Limb (tissue), 2 donors: ENCODE data around the gene TAGLN.
A peak's percentile ranks its signal among the peaks of the same experiment; 100 is the strongest.
"Not testable (repeated sequence)": the region's sequence is repeated elsewhere in the genome, so short reads cannot be mapped to it uniquely, and the experiment has no call there.

ENCODE experiments used
- DNase-seq, 2 donors: peaks; one replicate each; pipeline ENCODE4 v3.0.0-alpha.2; 2016; ENCODE audit errors: extremely low spot score in 2 of 2

TAGLN gene

DNA sequence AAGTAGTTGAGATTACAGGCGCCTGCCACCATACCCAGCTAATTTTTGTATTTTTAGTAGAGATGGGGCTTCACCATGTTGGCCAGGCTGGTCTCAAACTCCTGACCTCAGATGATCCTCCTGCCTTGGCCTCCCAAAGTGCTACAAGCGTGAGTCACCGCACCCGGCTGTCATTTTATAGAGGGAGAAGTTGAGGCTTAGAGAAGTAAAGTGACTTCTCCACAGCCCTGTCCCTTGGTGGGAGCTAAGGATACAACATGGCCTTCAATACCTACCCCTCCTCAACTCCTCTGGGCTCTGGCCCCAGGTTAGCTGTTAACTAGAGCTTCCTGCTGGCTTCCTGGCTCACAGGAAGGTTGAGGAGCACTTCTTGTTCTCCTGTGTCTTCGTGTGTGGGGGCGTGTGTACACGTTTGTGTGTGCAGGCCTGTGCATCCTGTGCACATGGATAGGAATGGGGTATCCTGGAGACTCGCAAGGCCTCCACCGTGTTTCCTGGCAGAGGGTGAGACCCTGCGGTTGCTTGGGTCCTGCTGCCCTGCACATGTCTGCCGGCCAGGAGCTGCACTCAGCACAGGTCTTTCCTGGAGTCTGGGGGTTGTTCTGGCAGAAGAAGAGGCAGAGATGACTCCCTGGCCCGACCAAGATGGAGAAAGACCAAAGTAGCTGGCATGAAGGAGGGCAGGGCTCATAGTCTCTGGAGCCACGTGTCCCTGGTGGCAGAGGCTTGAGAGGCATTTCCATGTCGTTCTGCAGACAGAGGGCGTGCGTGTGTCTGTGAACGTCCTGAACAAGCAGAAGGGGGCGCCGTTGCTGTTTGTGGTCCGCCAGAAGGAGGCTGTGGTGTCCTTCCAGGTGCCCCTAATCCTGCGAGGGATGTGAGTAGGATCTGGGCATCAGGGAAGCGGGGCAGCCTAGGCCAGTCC is 18.2 kb upstream of the TAGLN start:
- peak in 1 of 2 donors; percentile 55 for DNase-seq

DNA sequence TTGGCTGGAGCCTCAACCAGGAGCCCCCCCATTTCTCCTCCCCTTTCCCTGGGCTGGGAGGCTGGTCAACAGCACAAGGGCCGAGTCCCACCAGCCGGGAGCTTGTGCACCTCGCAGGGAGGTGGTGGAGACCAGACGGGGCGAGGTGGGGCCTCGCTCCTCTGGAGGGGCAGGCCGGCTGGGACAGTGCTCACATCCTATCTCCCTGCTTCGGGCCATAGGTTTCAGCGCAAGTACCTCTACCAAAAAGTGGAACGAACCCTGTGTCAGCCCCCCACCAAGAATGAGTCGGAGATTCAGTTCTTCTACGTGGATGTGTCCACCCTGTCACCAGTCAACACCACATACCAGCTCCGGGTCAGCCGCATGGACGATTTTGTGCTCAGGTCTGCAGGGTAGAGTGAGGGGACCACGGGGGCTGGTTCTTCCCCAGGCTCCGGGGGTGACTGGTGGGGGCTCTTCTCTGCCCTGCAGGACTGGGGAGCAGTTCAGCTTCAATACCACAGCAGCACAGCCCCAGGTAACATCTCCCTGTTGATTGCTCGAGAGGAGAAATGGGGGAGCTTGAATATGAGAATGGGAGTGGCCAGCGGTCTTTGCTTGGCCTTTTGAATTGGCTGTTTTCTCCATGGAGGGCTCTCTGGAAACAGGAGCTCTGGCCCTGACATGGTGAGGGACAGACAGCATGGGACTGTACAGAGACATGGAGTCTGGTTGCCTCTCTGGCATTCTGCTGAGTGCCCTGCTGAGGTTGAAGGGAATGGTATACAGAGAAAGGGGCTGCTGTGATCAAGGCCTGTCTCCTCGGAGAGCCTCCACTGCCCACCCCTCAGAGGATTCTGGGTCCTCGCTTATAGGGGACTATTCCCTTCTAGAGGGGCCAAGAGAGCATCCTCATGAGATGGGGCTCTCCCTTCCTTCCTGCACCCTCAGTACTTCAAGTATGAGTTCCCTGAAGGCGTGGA is 17.3 kb upstream of the TAGLN start:
- peak in 1 of 2 donors; percentile 20 for DNase-seq

DNA sequence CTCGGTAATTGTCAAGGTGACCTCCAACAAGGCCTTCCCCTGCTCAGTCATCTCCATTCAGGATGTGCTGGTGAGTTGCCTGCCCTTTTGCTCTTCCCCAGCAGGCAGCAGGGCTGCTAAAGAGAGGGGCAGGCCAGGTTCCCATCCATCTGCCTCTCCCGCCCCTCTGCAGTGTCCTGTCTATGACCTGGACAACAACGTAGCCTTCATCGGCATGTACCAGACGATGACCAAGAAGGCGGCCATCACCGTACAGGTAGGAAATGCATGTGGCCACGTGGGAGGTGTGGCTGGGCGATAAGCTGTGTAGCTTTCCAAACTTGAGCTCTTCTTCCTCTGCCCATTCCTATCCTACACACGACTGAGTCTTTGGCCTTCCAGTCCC is 16.6 kb upstream of the TAGLN start:
- DNase-seq, result no peak

DNA sequence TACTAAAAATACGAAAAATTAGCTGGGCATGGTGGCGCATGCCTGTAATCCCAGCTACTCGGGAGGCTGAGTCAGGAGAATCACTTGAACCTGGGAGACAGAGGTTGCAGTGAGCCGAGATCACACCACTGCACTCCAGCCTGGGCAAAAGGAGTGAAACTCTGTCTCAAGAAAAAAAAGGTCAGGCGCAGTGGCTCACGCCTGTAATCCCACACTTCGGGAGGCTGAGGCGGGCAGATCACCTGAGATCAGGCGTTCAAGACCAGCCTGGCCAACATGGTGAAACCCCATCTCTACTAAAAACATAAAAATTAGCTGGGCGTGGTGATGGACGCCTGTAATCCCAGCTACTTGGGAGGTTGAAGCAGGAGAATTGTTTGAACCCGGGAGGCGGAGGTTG is 16.0 kb upstream of the TAGLN start:
- DNase-seq, result not testable (repeated sequence)

DNA sequence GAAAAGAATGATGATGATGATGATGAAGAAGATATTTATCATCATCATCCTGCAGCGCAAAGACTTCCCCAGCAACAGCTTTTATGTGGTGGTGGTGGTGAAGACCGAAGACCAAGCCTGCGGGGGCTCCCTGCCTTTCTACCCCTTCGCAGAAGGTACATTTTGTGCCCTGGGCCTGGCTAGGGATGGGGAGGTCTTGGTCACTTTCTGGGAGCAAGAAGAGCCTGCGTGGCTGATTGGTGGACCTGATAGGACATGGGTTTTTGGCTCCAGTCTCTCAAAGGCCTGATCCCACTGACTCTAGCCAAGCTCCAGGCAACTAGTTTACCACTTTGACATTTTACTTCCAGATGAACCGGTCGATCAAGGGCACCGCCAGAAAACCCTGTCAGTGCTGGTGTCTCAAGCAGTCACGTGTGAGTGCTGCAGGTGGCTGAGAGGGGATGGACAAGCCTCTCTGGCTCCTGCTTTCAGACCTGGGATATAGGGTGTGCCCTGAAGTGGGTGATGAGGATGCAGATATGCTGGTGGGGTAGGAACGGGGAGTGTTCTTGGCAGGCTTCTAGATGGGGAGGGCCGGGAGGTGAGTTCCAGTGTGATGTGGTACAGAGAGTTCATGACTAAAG is 15.3 kb upstream of the TAGLN start:
- DNase-seq, result peak in 1 of 2 donors; percentile 23

DNA sequence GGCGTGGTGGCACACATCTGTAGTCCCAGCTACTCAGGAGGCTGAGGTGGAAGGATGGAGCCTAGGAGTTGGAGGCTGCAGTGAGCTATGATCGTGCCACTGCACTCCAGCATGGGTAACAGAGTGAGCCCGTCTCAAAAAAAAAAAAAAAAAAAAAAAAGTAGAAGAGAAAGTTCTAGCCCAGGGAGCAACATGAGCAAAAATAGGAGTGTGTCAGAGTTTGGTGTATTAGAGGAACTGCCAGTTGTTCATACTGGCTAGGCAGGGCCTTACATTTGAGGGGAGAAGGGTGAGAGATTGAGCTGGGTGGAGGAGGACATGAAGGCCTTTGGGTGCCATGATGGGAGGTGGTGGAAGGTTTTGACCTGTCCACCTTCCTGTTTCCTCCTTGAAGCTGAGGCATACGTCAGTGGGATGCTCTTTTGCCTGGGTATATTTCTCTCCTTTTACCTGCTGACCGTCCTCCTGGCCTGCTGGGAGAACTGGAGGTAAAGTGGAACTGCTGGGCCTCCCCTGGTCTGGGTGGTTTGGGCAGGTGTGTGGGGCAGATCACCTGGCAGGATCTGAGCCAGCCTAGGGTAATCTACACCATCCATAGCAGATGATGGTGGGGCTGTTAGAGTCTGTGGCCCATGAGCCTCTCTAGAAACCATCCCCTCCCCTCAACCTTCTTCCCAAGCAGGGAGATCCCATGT is 13.3 kb upstream of the TAGLN start:
- DNase-seq, result no peak

DNA sequence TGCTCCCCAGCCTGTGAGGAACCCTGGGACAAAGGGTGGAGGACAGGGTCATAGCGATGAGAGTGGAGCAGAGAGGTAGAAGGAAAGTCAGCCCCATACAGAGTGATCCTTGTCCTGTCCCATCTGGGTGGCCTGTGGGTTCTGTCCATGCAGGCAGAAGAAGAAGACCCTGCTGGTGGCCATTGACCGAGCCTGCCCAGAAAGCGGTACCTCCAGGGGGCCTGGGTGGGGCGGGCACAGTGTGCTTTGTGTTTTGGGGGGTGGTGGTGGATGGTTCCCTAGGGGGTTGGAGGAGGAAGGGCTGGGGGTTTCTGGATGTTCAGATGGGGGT is 12.8 kb upstream of the TAGLN start:
- no peak for DNase-seq

DNA sequence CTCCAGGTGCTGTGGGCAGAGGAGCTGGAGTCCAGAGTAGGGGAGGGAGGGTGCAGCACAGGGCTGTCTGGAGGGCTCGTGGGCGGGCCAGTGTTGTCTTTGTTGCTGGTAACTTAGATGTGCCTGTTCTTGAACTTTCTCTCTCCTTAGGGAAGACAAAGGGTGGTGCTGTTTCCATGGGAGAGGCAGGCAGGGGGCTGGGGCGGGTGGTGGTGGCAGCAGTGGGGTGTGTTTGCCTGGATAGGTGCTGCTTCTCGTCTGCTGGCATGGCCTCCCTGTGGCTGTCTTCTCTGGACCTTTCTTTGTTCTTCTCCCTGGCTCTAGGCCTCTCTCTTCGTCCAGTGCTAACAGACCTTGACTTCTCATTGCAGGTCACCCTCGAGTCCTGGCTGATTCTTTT is 12.2 kb upstream of the TAGLN start:
- no peak for DNase-seq

DNA sequence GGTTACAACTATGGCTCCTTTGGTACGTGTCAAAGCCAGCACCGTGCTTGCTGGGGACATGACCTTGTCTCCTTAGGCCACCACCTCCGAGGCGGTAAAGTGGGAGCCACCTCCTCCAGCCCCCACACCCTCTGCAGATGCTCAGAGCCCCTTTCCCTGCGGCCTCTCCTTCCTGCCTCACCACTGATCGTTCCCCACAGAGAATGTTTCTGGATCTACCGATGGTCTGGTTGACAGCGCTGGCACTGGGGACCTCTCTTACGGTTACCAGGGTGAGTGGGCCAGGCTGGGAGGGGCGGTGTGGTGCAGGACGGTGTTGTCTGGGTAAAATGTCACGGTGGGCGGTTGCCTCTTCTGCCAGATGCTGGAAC is 11.8 kb upstream of the TAGLN start:
- DNase-seq, result no peak

DNA sequence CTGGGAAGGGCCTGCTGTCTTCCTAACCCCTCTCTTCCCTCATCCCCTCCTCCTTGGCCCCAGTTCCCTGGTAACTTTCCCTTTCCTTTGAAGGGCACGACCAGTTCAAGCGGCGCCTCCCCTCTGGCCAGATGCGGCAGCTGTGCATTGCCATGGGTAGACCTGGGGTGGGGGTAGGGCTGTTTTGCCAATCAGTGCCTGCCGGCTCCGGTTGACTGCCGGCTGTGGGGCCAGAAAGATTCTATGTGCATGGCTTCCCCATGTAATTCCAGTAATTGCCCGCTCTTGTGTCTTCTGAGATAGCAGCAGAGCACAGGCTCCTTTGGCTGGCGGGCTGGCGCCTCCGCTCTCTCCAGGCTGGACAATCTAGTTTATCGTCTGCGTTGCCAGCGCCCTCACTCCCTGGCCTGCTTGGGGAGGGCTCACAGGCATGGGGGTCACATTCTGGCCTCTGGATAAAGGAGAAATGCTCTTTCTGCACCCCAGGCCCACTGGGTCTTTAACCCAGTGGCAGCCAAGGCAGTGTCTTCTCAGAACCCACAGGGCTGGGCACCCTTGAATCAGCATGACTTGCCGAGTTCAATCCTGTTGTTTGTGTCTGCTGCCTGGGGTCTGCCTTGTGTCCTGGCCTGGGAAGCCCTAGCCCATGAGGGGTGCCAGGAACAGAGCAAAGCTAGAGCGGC is 11.2 kb upstream of the TAGLN start:
- DNase-seq, result no peak

DNA sequence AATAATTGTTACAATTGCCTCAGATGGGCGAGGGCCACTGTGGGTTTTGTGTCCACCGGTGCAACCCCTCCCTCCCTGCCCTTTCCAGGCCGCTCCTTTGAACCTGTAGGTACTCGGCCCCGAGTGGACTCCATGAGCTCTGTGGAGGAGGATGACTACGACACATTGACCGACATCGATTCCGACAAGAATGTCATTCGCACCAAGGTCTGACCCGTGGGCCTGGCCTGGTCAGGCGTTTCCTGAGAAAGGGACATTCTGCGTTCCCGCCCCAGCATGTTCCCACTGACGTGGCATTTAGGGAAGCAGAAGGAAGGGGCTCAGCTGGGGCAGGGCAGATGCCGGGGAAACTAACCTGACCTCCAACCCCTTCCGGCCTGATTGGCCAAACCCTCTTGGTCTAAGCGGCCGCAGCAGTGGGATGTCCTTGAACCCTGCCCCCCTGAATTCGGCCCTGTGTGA is 10.5 kb upstream of the TAGLN start:
- DNase-seq, result no peak

DNA sequence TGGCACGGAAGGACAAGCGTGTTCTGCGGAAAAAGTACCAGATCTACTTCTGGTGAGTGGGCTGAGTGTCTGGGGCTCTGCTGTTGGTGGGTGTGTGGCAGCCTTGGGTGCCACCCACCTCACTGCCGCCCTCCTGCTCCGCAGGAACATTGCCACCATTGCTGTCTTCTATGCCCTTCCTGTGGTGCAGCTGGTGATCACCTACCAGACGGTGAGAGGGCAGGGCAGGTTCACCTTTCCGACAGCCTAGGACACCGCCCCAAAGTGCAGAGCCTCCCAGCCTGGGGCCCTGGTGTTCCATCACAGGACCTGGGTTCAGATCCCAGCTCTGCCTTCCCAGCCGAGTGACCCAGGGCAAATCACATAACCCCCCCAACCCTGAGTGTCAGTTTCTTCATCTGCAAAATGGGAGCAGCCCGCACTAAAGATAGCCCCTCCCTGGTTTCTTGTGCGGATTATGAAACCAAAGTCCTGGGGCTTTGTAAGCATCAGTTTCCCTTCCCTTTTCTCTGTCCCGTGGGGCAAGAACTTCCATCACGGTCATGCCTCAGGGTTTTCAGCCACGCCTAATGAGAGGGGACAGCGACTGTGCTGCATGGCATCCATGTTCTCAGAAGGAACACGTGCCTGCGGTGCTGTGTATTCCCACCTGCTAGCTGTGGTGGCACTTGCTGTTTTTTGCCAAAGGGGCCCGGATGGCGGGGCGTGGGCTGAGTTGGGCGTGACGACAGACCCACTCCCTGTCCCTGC is 9.8 kb upstream of the TAGLN start:
- no peak for DNase-seq

DNA sequence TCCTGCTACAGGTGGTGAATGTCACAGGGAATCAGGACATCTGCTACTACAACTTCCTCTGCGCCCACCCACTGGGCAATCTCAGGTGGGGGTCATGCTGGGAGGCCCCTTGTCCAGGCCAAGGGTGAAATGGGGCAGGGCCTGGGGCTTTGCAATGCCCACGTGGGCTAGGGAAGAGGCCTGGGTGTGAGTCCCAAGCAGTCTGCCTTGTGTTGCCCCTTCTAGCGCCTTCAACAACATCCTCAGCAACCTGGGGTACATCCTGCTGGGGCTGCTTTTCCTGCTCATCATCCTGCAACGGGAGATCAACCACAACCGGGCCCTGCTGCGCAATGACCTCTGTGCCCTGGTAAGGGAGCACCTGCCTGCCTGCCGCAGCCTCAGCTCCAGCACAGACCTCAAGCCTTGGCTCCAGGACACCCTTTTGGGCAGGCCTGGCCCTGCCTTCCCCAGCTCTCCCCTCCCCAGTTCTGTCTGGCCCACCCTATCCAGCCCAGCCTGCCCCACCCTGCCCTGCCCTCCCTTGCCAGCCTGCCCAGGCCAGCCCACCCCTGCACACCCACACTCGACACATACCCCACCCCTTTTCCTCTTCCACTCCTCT is 9.1 kb upstream of the TAGLN start:
- no peak for DNase-seq

DNA sequence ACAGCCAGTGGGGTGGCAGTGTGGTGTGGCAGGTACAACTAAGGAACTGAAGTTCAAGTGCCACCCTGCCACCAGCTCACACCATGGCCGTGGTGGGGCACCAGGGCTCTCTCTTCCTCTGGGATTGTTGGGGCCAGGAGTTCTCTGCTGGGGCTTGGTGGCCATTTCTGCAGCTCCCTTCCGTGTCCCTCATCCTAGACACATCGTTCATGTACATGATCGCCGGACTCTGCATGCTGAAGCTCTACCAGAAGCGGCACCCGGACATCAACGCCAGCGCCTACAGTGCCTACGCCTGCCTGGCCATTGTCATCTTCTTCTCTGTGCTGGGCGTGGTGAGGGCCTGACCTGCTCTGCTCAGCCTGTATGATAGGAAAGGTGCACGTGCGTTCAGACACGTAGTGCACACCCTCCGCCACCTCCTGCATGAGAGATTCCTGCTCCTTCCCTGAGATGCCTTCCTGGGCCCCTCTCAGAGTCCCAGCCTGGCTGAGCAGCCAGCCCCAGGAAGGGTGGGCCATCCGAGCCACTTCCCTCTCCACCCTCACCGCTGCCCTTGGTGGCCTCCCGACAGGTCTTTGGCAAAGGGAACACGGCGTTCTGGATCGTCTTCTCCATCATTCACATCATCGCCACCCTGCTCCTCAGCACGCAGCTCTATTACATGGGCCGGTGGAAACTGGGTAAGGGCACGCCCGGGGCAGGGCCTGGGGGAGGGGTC is 7.3 kb upstream of the TAGLN start:
- DNase-seq, result no peak

DNA sequence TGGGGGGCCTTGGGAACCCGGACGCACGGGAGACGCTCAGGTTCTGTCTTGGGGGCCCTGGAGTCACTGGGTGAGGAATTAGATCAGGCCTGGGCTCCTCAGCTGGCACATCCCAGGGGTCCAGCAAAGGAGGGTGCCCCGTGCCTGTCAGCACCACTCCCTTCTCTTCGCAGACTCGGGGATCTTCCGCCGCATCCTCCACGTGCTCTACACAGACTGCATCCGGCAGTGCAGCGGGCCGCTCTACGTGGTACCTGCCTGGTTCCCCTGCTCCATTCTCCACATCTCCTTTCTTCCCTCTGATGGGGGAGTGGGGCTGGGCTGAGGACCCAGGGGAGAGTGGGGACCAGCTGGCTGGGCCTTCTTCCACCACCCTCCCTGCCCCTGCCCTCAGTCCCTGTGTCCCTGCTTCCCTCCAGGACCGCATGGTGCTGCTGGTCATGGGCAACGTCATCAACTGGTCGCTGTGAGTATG is 6.7 kb upstream of the TAGLN start:
- DNase-seq, result peak in 1 of 2 donors; percentile 21

DNA sequence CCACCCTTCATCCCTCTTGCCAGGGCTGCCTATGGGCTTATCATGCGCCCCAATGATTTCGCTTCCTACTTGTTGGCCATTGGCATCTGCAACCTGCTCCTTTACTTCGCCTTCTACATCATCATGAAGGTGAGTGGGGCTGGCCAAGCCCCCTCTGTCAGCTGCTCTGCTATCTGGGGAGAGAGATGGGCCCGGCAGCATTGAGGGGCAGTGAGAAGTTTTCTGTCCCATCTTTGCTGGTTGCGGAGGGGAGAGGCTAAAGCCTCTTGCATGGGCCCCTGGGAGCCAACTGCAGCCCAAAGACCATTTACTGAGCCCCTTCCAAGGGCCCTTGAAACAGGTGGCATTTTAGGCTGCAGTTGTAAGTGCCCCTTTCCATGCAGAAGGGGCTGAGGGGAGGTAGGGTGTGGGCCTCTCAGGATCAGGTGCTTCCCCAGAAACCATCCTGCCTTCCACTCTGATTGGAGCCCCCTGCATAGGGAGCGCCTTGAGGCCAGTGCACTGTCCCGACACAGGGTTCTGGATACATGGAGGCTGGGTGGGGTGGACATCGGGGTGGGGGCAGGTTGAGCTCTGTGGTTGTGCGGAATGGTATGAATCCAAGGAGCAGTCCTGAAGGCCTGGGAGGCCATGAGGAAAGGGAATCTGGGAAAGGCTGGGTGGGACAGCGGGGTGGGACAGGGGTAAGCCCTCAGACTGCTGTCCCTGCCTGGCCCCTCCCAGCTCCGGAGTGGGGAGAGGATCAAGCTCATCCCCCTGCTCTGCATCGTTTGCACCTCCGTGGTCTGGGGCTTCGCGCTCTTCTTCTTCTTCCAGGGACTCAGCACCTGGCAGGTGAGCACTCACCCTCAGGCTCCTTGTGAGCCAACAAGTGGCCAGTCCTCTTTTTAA is 5.8 kb upstream of the TAGLN start:
- no peak for DNase-seq

DNA sequence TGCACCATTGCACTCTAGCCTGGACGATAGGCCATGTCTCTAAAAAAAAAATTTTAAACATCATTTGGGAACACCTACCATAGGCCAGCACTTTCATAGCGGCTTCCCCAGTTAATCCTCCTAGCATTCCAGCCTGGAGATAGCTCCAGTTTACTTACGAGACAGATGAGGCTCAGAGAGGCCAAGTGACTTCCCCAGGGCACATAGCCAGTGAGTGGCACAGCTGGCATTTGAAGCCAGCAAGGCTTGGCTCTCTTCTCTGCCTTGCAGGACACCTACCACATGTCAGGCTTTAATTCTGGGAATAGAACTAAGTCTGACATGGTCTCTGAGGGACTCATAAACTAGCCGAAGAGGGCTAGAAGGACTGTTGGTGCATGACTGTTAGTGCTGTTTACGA is 4.9 kb upstream of the TAGLN start:
- no peak for DNase-seq

DNA sequence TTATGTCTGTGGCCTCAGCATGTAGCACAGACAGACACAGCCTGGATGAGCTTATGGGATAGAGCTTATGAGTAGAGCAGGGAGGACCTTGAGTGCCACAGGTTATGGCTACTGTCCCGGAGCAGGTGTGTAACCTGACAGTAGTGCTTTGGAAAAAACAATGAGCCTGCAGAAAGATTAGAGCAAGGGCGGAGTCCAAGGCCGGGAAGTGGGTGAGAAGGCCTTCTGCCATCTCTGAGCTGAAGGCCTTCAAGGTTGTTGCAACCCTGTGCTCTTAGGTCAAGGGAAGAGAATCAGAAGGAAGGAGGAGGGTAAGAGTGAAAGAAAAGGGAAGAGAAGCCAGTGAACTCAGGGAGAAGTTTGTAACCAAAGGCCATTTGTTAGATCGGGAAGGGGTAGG is 3.9 kb upstream of the TAGLN start:
- DNase-seq, result no peak
